ENCODE measurements around the gene STXBP4.

DNA sequence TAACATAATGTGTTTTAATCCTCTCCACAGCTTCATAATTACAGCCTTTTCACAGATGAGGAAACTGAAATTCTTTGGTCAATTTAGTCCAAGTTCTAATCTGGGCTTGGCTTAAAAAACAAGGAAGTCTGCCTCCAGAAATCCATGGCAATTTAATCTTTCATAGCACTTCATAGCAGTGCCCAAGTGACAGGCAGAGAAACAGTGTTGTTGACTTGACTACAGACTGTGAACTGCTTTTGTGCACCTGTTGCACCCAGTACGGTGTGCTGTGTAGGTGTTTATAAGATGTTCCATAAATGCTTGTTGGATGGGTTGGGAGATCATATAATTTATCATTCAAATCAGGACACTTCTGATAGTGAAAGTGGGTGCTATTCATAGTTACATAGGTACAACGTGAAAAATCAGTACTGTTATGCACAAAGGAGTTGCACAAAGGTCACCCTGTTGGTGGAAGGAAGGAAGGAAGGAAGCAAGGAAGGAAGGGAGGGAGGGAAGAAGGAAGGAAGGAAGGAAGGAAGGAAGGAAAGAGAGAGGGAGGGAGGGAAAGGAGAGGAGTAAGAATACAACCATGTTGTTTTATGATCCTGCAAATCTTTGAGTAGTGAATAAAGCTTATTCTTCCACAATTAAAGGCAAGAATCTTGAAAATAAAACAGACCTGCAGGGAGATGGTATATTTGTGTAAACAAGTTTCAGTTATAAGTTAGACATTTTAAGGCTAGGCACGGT, 239.7 kb downstream of the STXBP4 start:
- TF ChIP-seq, protein P1, sequence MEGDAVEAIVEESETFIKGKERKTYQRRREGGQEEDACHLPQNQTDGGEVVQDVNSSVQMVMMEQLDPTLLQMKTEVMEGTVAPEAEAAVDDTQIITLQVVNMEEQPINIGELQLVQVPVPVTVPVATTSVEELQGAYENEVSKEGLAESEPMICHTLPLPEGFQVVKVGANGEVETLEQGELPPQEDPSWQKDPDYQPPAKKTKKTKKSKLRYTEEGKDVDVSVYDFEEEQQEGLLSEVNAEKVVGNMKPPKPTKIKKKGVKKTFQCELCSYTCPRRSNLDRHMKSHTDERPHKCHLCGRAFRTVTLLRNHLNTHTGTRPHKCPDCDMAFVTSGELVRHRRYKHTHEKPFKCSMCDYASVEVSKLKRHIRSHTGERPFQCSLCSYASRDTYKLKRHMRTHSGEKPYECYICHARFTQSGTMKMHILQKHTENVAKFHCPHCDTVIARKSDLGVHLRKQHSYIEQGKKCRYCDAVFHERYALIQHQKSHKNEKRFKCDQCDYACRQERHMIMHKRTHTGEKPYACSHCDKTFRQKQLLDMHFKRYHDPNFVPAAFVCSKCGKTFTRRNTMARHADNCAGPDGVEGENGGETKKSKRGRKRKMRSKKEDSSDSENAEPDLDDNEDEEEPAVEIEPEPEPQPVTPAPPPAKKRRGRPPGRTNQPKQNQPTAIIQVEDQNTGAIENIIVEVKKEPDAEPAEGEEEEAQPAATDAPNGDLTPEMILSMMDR (IDR thresholded peaks at IDR 0.05), result no peak
- TF ChIP-seq EP300 (IDR thresholded peaks at IDR 0.05), result no peak
